Heart left ventricle (tissue), 13 donors: Measurements from ENCODE around the gene DCAF11.

Source experiments
- POLR2A ChIP-seq, 2 donors: fragments of 450-650 bp; IDR thresholded peaks; one replicate each; pipeline ENCODE4 v1.6.1; 2017; ENCODE audit warnings: antibody characterized with exemption in 2 of 2, mild to moderate bottlenecking in 2 of 2, moderate library complexity in 2 of 2
- TF ChIP-seq, protein P1 (sequence below), 12 donors: fragments of 200-600 bp; sonication (generic) in 4 of 12; IDR thresholded peaks; one replicate each; pipeline versions ENCODE4 v1.5.0 to v1.8.0; 2018 to 2022; ENCODE audit warnings: antibody characterized with exemption in 12 of 12, mild to moderate bottlenecking in 5 of 12
- donor health status: ischemic (EF 13 %, LVEDD 7.1; RV severe dilation, severe dysfunction).
- donor health status: DM: no; HTN: yes; CAD: no.
- donor health status: DM: no; HTN: no; CAD: no.
- donor health status: ischemic (EF 25% LVEDD 6.9; RV normal size, moderate dysfunction).
- donor health status: ischemic (EF 25% LVEDD 5.7; RV mildly dilated, moderate dysfunction).
- donor health status: ischemic (EF 35%, LVEDD 5.7; RV mildly dilated, moderate dysfunction).
- donor health status: nonischemic (EF 11% LVEDD 7.7; RV severe dilation, severe dysfunction).
- donor health status: DM: yes; HTN: yes; CAD: no.
- donor health status: PGD.
- donor health status: ischemic (EF 29% LVEDD 5.4; RV normal size, mild dysfunction).
- donor health status: nonischemic (EF 23%, LVEDD 6.1; RV moderate dilation, normal function).

DNA sequence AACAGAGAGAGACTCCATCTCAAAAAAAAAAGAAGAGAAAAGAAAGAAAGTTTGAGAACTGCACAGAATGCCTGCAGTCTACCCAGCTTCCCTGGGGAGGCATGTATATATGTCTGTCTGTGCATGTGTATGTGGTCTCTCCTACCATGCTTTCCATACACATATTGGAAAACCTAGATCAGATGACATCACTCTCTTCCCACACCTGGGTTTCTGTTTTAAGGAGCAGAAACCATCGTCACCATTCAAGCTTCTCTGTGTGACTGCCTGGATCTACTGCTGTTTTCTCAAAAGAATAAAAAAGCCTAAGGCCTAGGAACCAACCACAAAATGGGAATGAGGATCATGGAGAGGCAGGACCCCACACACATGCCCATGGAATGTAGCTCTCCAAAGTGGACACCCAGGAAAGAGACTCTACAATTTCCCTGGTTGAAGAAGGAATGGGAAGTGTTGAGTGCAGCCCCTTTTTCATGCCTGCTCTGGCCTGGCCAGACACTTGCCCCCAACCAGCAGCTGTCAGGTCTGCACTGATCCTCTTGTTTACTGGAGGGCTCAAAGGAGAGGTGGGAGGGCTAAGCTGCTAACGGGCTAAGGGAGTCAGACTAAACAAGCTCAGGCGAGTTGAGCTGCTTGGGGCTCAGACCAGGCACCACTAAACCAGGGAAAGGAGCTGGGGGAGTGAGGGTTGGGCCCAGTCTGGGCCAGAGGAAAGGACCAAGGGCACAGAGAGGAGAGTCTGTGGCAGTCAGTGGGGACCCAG, 28.2 kb upstream of the DCAF11 start:
- TF ChIP-seq POLR2A (IDR thresholded peaks at IDR 0.05) = no peak
- TF ChIP-seq, protein P1, sequence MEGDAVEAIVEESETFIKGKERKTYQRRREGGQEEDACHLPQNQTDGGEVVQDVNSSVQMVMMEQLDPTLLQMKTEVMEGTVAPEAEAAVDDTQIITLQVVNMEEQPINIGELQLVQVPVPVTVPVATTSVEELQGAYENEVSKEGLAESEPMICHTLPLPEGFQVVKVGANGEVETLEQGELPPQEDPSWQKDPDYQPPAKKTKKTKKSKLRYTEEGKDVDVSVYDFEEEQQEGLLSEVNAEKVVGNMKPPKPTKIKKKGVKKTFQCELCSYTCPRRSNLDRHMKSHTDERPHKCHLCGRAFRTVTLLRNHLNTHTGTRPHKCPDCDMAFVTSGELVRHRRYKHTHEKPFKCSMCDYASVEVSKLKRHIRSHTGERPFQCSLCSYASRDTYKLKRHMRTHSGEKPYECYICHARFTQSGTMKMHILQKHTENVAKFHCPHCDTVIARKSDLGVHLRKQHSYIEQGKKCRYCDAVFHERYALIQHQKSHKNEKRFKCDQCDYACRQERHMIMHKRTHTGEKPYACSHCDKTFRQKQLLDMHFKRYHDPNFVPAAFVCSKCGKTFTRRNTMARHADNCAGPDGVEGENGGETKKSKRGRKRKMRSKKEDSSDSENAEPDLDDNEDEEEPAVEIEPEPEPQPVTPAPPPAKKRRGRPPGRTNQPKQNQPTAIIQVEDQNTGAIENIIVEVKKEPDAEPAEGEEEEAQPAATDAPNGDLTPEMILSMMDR (IDR thresholded peaks at IDR 0.05) = no peak
